Panc1 (cell line): Measurements from ENCODE around the gene MTF1. TPM values are rescaled to one million over a fixed set of nuclear protein-coding genes. Genes with fewer than 3 reads are reported as not detected.

Experiments used
- ATAC-seq: fragments of 200-7000 bp; cut with Tn5 transposase; 2 replicates; pipeline ENCODE4 v1.9.1; 2020; ENCODE audit warnings: mild to moderate bottlenecking, moderate library complexity
- BruUV-seq: library from RNA; stranded (reverse); fragments of 400-500 nt; replicated peaks from 2 replicates; lab custom pipeline; 2021; lab: Mats Ljungman, UMichigan
- CTCF ChIA-PET: fragments of 300-600 bp; sonication (Branson Sonifier 250); formaldehyde crosslinking; loops from one replicate; lab custom pipeline; 2022; ENCODE audit warnings: antibody characterized with exemption; lab: Charles Lee
- POLR2A ChIA-PET: fragments of 300-600 bp; sonication (Branson Sonifier 250); formaldehyde crosslinking; loops from one replicate; lab custom pipeline; 2022; ENCODE audit warnings: antibody characterized with exemption; lab: Charles Lee
- DNase-seq: peaks from one replicate; pipeline ENCODE4 v3.0.0-alpha.2; 2010; ENCODE audit warnings: low read depth, low spot score
- H3K27ac ChIP-seq: 2 replicates; pipeline ENCODE4 v1.5.1; 2011; ENCODE audit warnings: mild to moderate bottlenecking, low read length, inconsistent platforms
- H3K27me3 ChIP-seq: fragments of 200-500 bp; sonication (Bioruptor generic); 2 replicates; pipeline ENCODE4 v1.6.0; 2014; ENCODE audit warnings: low read length, inconsistent platforms; ENCODE audit not compliant: control insufficient read depth, insufficient read depth
- H3K36me3 ChIP-seq: fragments of 200-500 bp; sonication (Bioruptor generic); 2 replicates; pipeline ENCODE4 v1.5.1; 2014; ENCODE audit warnings: inconsistent platforms, mild to moderate bottlenecking, low read length, moderate library complexity; ENCODE audit not compliant: control insufficient read depth, insufficient read depth
- H3K4me1 ChIP-seq: 2 replicates; pipeline ENCODE4 v1.5.1; 2011; ENCODE audit warnings: inconsistent platforms, mild to moderate bottlenecking, low read length, moderate library complexity; ENCODE audit not compliant: control insufficient read depth, insufficient read depth
- H3K4me3 ChIP-seq, 2 experiments: 2 replicates each; pipeline ENCODE4 v1.5.1; 2011 to 2012; ENCODE audit warnings: low read depth in 2 of 2, low read length in 2 of 2, mild to moderate bottlenecking in 2 of 2, inconsistent platforms in 1 of 2, moderate library complexity in 1 of 2
- H3K9me3 ChIP-seq: fragments of 200-500 bp; sonication (Bioruptor generic); 2 replicates; pipeline ENCODE4 v1.5.1; 2014; ENCODE audit warnings: low read depth, mild to moderate bottlenecking, inconsistent platforms, low read length, moderate library complexity; ENCODE audit not compliant: control insufficient read depth, insufficient read depth
- POLR2AphosphoS5 ChIP-seq: IDR thresholded peaks from 2 replicates; pipeline ENCODE4 v1.6.1; 2012; ENCODE audit warnings: mild to moderate bottlenecking, low read depth, low read length, moderate library complexity
- REST ChIP-seq, 2 experiments: IDR thresholded peaks; 2 replicates each; pipeline ENCODE4 v1.6.1; 2011 to 2012; ENCODE audit warnings: low read depth in 2 of 2, control low read depth in 1 of 2, low read length in 1 of 2, mild to moderate bottlenecking in 1 of 2, moderate library complexity in 1 of 2; ENCODE audit not compliant: insufficient read depth in 1 of 2
- SIN3A ChIP-seq: IDR thresholded peaks from 2 replicates; pipeline ENCODE4 v1.6.1; 2012; ENCODE audit warnings: low read depth, mild to moderate bottlenecking, low read length, moderate library complexity, borderline replicate concordance; ENCODE audit not compliant: insufficient read depth
- TCF7L2 ChIP-seq: IDR thresholded peaks from 2 replicates; pipeline ENCODE4 v1.6.1; 2011; ENCODE audit warnings: mild to moderate bottlenecking, low read depth, low read length, inconsistent platforms
- in situ Hi-C: cut with HindIII; loops from 2 replicates; pipeline ENCODE4 v1.10.0; 2016; ENCODE audit warnings: low sequenced_read_pairs, low pct_unique_long_range_greater_than_20kb
- intact Hi-C: fragments of 100-400 bp; cut with micrococcal nuclease; formaldehyde crosslinking; loops from one replicate; pipeline ENCODE4 v1.10.0; 2022; ENCODE audit not compliant: unreplicated experiment
- total RNA-seq: library from RNA; stranded (reverse); gene quantifications from one replicate; pipeline ENCODE4 v1.2.1, GENCODE V29; 2021; ENCODE audit not compliant: unreplicated experiment
- TF ChIP-seq, protein P1 (sequence below): fragments of 450-650 bp; IDR thresholded peaks from 2 replicates; pipeline ENCODE4 v1.5.1; 2017; ENCODE audit warnings: mild to moderate bottlenecking

MTF1 gene
- total RNA-seq, 1 experiment from 2014 or later, result 26.2 TPM

DNA sequence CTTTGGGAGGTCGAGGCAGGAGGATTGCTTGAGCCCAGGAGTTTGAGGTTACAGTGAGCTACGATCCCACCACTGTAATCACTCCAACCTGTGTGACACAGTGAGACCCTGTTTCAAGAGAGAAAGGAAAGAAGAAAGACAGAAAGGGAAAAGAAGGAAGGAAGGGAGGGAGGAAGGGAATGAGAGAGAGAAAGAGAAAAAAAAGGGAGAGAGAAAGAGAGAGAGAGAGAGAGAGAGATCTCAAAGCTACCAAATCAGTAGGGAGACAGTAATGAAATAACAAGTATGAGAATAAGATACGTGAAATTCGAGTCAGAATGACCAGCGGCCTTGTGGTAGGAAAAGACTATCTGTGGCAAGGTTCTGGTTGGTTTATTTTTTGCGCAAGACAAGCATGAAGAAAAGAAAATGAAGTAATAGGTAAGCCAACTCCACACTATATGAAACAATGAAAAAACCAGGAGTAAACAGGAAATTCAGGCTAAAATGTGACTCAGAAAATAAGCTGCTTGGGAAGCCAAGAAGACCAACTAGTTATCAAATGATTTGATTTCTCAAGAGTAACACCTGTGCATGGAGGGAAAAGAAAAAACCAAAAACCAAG lies 8.9 kb downstream of the MTF1 start:
- TF ChIP-seq, protein P1, sequence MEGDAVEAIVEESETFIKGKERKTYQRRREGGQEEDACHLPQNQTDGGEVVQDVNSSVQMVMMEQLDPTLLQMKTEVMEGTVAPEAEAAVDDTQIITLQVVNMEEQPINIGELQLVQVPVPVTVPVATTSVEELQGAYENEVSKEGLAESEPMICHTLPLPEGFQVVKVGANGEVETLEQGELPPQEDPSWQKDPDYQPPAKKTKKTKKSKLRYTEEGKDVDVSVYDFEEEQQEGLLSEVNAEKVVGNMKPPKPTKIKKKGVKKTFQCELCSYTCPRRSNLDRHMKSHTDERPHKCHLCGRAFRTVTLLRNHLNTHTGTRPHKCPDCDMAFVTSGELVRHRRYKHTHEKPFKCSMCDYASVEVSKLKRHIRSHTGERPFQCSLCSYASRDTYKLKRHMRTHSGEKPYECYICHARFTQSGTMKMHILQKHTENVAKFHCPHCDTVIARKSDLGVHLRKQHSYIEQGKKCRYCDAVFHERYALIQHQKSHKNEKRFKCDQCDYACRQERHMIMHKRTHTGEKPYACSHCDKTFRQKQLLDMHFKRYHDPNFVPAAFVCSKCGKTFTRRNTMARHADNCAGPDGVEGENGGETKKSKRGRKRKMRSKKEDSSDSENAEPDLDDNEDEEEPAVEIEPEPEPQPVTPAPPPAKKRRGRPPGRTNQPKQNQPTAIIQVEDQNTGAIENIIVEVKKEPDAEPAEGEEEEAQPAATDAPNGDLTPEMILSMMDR, result no peak
- no peak for TF ChIP-seq POLR2AphosphoS5
- TF ChIP-seq SIN3A, result no peak
- TF ChIP-seq REST (IDR thresholded peaks at IDR 0.05; ENCODE audit: insufficient read depth in 1 of 2, low read depth in 2 of 2, low read length in 1 of 2), result no peak
- TF ChIP-seq TCF7L2, result no peak
- no TSS peak for BruUV-seq
- ChIA-PET POLR2A (interaction anchor here (1.1 kb wide), 1 partner anchor 9 kb away, joined by 3 read pairs; the partner anchor contains the start of gene MTF1), CTCF (no interaction called here)
- Histone ChIP-seq H3K27me3 (no peaks in the 10 kb centered on the region), H3K4me3 (no peak overlapping the region), H3K27ac (no peak overlapping the region), H3K36me3 (peaks cover 2% of the 10 kb centered on the region; the same call in 1 of the 2 replicates), H3K4me1 (no peaks in the 10 kb centered on the region), H3K9me3 (no peaks in the 10 kb centered on the region)
- ATAC-seq (no peak), DNase-seq (no peak)
- in situ Hi-C loops, result no loop called here
- intact Hi-C loops, result no loop called here

DNA sequence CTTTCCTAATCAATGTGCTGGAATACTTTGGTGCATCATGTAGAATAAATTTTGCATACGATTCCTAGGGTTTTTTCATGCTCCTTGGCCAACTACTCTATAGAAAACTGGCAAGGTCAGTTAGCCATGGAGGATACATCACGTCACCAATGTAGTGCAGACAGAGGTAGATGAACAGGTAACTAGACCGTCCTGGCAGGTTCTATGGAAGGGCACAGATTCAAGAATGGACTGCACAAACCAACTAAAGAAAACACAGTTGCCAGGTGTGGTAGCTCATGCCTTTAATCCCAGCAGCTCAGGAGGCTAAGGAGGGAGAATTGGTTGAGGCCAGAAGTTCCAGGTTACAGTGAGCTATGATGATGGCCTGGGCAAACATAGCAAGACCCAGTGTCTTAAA lies 9.9 kb downstream of the MTF1 start:
- Histone ChIP-seq H3K4me1 (no peaks in the 10 kb centered on the region), H3K36me3 (peaks cover 2% of the 10 kb centered on the region; the same call in 1 of the 2 replicates), H3K4me3 (no peak overlapping the region), H3K27ac (no peak overlapping the region), H3K27me3 (no peaks in the 10 kb centered on the region), H3K9me3 (no peaks in the 10 kb centered on the region)
- ChIA-PET POLR2A (no interaction called here), CTCF (no interaction called here)
- in situ Hi-C loops (no loop called here), intact Hi-C loops (no loop called here)
- TF ChIP-seq REST (IDR thresholded peaks at IDR 0.05; ENCODE audit: insufficient read depth in 1 of 2, low read depth in 2 of 2, low read length in 1 of 2) (no peak), POLR2AphosphoS5 (no peak), TCF7L2 (no peak), SIN3A (no peak)
- TF ChIP-seq, protein P1, result no peak
- DNase-seq (no peak), ATAC-seq (no peak)
- no TSS peak for BruUV-seq
